NCI-H1092 treated with DMSO at 0.1 percent for 48 hours (cell line): ENCODE data around the gene KIF22.
"Not testable (repeated sequence)": the region's sequence is repeated elsewhere in the genome, so short reads cannot be mapped to it uniquely, and the experiment has no call there.

ENCODE experiments used
- DNase-seq: peaks from one replicate; lab custom pipeline; 2025; lab: John Stamatoyannopoulos, UW

KIF22 gene

GRCh38 chr16:29790183-29790948, at the start of gene KIF22:
Gene KIF22 (plus strand): TSS chr16:29790751. CDS start chr16:29790760, 9 bp downstream.
- DNase-seq, result peak; percentile 98

GRCh38 chr16:29742683-29743275, 47.8 kb upstream of the KIF22 start:
- no peak for DNase-seq

GRCh38 chr16:29743475-29743826, 47.1 kb upstream of the KIF22 start:
- DNase-seq, result no peak

- DNase-seq, result no peak
Measured at GRCh38 chr16:29743827-29744531, 46.6 kb upstream of the KIF22 start.

GRCh38 chr16:29744541-29745101, 45.9 kb upstream of the KIF22 start:
- no peak for DNase-seq

GRCh38 chr16:29745121-29745852, 45.3 kb upstream of the KIF22 start:
- no peak for DNase-seq

- no peak for DNase-seq
Measured at GRCh38 chr16:29745853-29746345, 44.7 kb upstream of the KIF22 start, which contains the start of gene C16orf54. Gene C16orf54 (minus strand): TSS chr16:29745990. CDS start chr16:29744951, 1,039 bp downstream.

- not testable (repeated sequence) for DNase-seq
Measured at GRCh38 chr16:29746518-29746917, 44.0 kb upstream of the KIF22 start.

- DNase-seq, result no peak
Measured at GRCh38 chr16:29747947-29748759, 42.4 kb upstream of the KIF22 start.

- not testable (repeated sequence) for DNase-seq
Measured at GRCh38 chr16:29748760-29749149, 41.8 kb upstream of the KIF22 start.

GRCh38 chr16:29753516-29753915, 37.0 kb upstream of the KIF22 start:
- no peak for DNase-seq

GRCh38 chr16:29756654-29757053, 33.9 kb upstream of the KIF22 start:
- DNase-seq, result no peak

- DNase-seq, result not testable (repeated sequence)
Measured at GRCh38 chr16:29757086-29757485, 33.5 kb upstream of the KIF22 start.

- DNase-seq, result no peak
Measured at GRCh38 chr16:29757950-29758466, 32.5 kb upstream of the KIF22 start.

GRCh38 chr16:29760567-29761279, 29.8 kb upstream of the KIF22 start:
- DNase-seq, result no peak

GRCh38 chr16:29761280-29761651, 29.3 kb upstream of the KIF22 start:
- DNase-seq, result not testable (repeated sequence)

- no peak for DNase-seq
Measured at GRCh38 chr16:29761882-29762281, 28.7 kb upstream of the KIF22 start.

- no peak for DNase-seq
Measured at GRCh38 chr16:29763326-29763725, 27.2 kb upstream of the KIF22 start.

GRCh38 chr16:29765167-29766032, 25.2 kb upstream of the KIF22 start:
- peak; percentile 92 for DNase-seq
